CD8-positive, alpha-beta memory T cell (primary cell): Measurements from ENCODE around the gene PODN. TPM values are rescaled to one million over a fixed set of nuclear protein-coding genes. Genes with fewer than 3 reads are reported as not detected.

Experiments
- CTCF ChIA-PET: fragments of 350-600 bp; sonication (Branson Sonifier 250); formaldehyde crosslinking; loops from one replicate; lab custom pipeline; 2021; ENCODE audit warnings: antibody characterized with exemption; lab: Charles Lee
- POLR2A ChIA-PET: fragments of 350-600 bp; sonication (Branson Sonifier 250); formaldehyde crosslinking; loops from one replicate; lab custom pipeline; 2021; ENCODE audit warnings: antibody characterized with exemption; lab: Charles Lee
- DNase-seq, 5 donors: peaks; one replicate each; pipeline versions ENCODE4 v3.0.0 to v3.0.0-alpha.2; 2020 to 2022; ENCODE audit warnings: mixed read lengths in 1 of 5
- H3K27ac ChIP-seq: one replicate; pipeline ENCODE4 v1.7.0; 2013; ENCODE audit warnings: low read depth, mild to moderate bottlenecking, low read length, moderate library complexity
- H3K27me3 ChIP-seq: 2 replicates; pipeline ENCODE4 v1.7.0; 2013; ENCODE audit warnings: low read length, mild to moderate bottlenecking; ENCODE audit not compliant: insufficient read depth, poor library complexity, severe bottlenecking
- H3K36me3 ChIP-seq: 2 replicates; pipeline ENCODE4 v1.7.0; 2013; ENCODE audit warnings: mild to moderate bottlenecking, low read length, moderate library complexity; ENCODE audit not compliant: insufficient read depth
- H3K4me1 ChIP-seq: 2 replicates; pipeline ENCODE4 v1.7.0; 2013; ENCODE audit warnings: mild to moderate bottlenecking, low read length, moderate library complexity; ENCODE audit not compliant: insufficient read depth
- H3K4me3 ChIP-seq: 2 replicates; pipeline ENCODE4 v1.7.0; 2013; ENCODE audit warnings: mild to moderate bottlenecking, low read length
- H3K9me3 ChIP-seq: 2 replicates; pipeline ENCODE4 v1.7.0; 2013; ENCODE audit warnings: mild to moderate bottlenecking, low read length
- H3K27ac Mint-ChIP-seq, 8 donors: one replicate each; pipeline ENCODE4 v1.8.0; 2020 to 2021; ENCODE audit warnings: mixed read lengths in 8 of 8, mild to moderate bottlenecking in 6 of 8, inconsistent platforms in 3 of 8, moderate library complexity in 3 of 8
- H3K27me3 Mint-ChIP-seq, 2 donors: one replicate each; pipeline ENCODE4 v1.8.0; 2020 to 2021; ENCODE audit warnings: mixed read lengths in 2 of 2, mild to moderate bottlenecking in 1 of 2, moderate library complexity in 1 of 2
- H3K36me3 Mint-ChIP-seq, 3 donors: one replicate each; pipeline ENCODE4 v1.8.0; 2020 to 2021; ENCODE audit warnings: mixed read lengths in 3 of 3, inconsistent platforms in 1 of 3, mild to moderate bottlenecking in 1 of 3
- H3K4me1 Mint-ChIP-seq, 3 donors: one replicate each; pipeline ENCODE4 v1.8.0; 2020 to 2021; ENCODE audit warnings: mixed read lengths in 3 of 3, inconsistent platforms in 1 of 3, mild to moderate bottlenecking in 1 of 3
- H3K4me3 Mint-ChIP-seq, 7 donors: one replicate each; pipeline ENCODE4 v1.8.0; 2020 to 2021; ENCODE audit warnings: mixed read lengths in 7 of 7, mild to moderate bottlenecking in 6 of 7, moderate library complexity in 4 of 7, inconsistent platforms in 2 of 7
- H3K9me3 Mint-ChIP-seq, 5 donors: one replicate each; pipeline ENCODE4 v1.8.0; 2020 to 2022; ENCODE audit warnings: mixed read lengths in 5 of 5, mild to moderate bottlenecking in 3 of 5, moderate library complexity in 2 of 5, inconsistent platforms in 1 of 5
- polyA plus RNA-seq: library from polyadenylated mRNA; unstranded; fragments of 300-500 nt; fragmentation: Illumina TruSeq; gene quantifications from one replicate; pipeline ENCODE4 v1.2.3, GENCODE V29; 2021
- total RNA-seq, 2 experiments: library from RNA; stranded (reverse); gene quantifications; one replicate each; pipeline ENCODE4 v1.2.3, GENCODE V29; 2021

PODN gene
- total and polyA plus RNA-seq, 3 experiments from 2014 or later, result 0.53 TPM; not detected in 2

- Histone ChIP-seq H3K27me3 (peaks cover 14% of the 10 kb centered on the region), H3K36me3 (no peaks in the 10 kb centered on the region), H3K4me3 (no peak overlapping the region), H3K9me3 (no peaks in the 10 kb centered on the region), H3K4me1 (no peaks in the 10 kb centered on the region), H3K27ac (no peak overlapping the region)
- Mint-ChIP-seq H3K36me3 (no peaks in the 10 kb centered on the region), H3K9me3 (no peaks in the 10 kb centered on the region), H3K4me3 (no peak overlapping the region), H3K27me3 (peaks cover 23 to 27% of the 10 kb centered on the region in 2 donors), H3K4me1 (peaks cover 6 to 11% (median 7%) of the 10 kb centered on the region in 3 donors), H3K27ac (no peak overlapping the region)
- POLR2A ChIA-PET, result no interaction called here
- CTCF ChIA-PET, result interaction anchor here (1.4 kb wide), 1 partner anchor 13 kb away, joined by 4 read pairs; no protein-coding TSS in a partner anchor
- DNase-seq, result no peak
Observed at GRCh38 chr1:53067886-53068285, 5.9 kb downstream of the PODN start.

DNA sequence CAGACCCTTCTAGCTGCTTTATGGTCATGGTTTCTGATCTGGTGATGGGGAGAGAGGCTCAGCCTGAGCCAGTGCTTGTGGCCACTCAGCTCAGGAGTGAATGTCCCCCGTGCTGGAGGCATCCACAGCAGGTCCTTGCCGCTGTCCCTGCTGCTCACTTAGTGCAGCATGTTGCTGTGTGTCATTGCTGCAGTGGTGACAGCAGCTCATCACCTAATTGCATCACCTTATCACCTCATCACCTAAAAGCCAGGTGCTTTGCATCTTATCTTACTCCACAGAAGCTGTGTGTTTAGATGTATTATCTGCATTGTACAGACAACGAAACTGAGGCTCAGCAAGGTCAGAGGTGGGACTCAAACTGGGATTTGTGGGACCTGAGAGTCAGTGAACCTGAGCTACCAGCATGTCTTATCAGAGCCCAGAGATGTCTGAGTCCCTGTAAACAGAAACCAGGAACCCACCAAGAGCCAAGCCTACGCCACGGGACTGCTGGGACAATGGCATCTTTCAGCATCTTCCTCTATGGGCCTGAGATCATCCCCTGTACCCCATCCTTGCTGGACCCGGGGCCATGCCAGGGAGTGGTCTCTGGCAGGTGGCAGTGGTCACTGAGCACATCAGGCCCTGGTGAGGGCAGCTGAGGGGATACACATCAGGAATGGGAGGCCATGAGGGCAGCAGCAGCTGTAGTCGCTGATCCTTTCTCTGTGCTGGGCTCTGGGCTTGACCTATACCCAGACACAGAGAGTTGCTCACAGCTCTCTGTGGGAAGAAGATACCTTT is 6.5 kb downstream of the PODN start:
- Mint-ChIP-seq H3K4me3 (no peak overlapping the region), H3K36me3 (no peaks in the 10 kb centered on the region), H3K27me3 (peaks cover 19 to 21% of the 10 kb centered on the region in 2 donors), H3K4me1 (peaks cover 2 to 4% (median 4%) of the 10 kb centered on the region in 3 donors), H3K9me3 (no peaks in the 10 kb centered on the region), H3K27ac (no peak overlapping the region)
- ChIA-PET POLR2A (no interaction called here), CTCF (interaction anchor here (1.4 kb wide), 1 partner anchor 14 kb away, joined by 4 read pairs; no protein-coding TSS in a partner anchor)
- Histone ChIP-seq H3K4me1 (no peaks in the 10 kb centered on the region), H3K4me3 (no peak overlapping the region), H3K27me3 (peaks cover 10% of the 10 kb centered on the region), H3K36me3 (no peaks in the 10 kb centered on the region), H3K27ac (no peak overlapping the region), H3K9me3 (no peaks in the 10 kb centered on the region)
- DNase-seq, result no peak

DNA sequence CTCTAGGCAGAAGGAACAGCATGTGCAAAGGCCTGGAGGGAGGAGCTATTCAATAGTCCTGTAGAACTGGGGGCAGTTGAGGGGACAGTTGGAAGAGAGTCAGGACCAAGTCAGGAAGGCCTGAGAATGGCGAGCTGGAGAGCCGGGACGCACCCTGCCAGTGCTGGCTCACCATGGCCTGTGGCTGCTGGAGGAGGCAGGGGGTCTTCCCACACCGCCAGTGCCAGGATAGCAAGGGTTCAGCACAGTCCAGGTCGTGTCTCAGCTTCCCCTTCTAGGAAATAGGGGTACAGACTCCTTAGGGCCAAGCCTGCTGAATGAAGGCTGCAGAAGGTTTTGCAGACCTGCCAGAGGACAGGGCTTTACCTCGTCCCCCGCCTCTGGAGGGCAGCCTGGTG is 7.3 kb downstream of the PODN start:
- H3K36me3 Mint-ChIP-seq, result no peaks in the 10 kb centered on the region
- no peak overlapping the region for H3K27ac Mint-ChIP-seq
- no peaks in the 10 kb centered on the region for H3K4me1 Mint-ChIP-seq
- ChIA-PET POLR2A (no interaction called here), CTCF (interaction anchor here (1.4 kb wide), 1 partner anchor 14 kb away, joined by 4 read pairs; no protein-coding TSS in a partner anchor)
- Histone ChIP-seq H3K9me3 (no peaks in the 10 kb centered on the region), H3K27ac (no peak overlapping the region), H3K4me3 (no peak overlapping the region), H3K27me3 (peaks cover 4% of the 10 kb centered on the region), H3K36me3 (no peaks in the 10 kb centered on the region), H3K4me1 (no peaks in the 10 kb centered on the region)
- no peak for DNase-seq
- no peaks in the 10 kb centered on the region for H3K9me3 Mint-ChIP-seq
- H3K27me3 Mint-ChIP-seq, result peaks cover 11 to 15% of the 10 kb centered on the region in 2 donors
- H3K4me3 Mint-ChIP-seq, result no peak overlapping the region

- H3K36me3 Mint-ChIP-seq, result no peaks in the 10 kb centered on the region
- CTCF ChIA-PET, result no interaction called here
- no peak overlapping the region for H3K4me3 Mint-ChIP-seq
- H3K4me3 ChIP-seq, result no peak overlapping the region
- H3K27me3 ChIP-seq, result peaks cover under 1% of the 10 kb centered on the region
- H3K36me3 ChIP-seq, result no peaks in the 10 kb centered on the region
- no peaks in the 10 kb centered on the region for H3K9me3 ChIP-seq
- no peak overlapping the region for H3K27ac Mint-ChIP-seq
- H3K4me1 ChIP-seq, result no peaks in the 10 kb centered on the region
- no peak for DNase-seq
- no peak overlapping the region for H3K27ac ChIP-seq
- no peaks in the 10 kb centered on the region for H3K4me1 Mint-ChIP-seq
- H3K9me3 Mint-ChIP-seq, result no peaks in the 10 kb centered on the region
- POLR2A ChIA-PET, result no interaction called here
- H3K27me3 Mint-ChIP-seq, result peaks cover 7 to 9% of the 10 kb centered on the region in 2 donors
Observed at GRCh38 chr1:53069663-53070327, 7.8 kb downstream of the PODN start.

- no peaks in the 10 kb centered on the region for H3K9me3 ChIP-seq
- H3K4me3 Mint-ChIP-seq, result no peak overlapping the region
- H3K4me3 ChIP-seq, result no peak overlapping the region
- peak overlapping the region in 1 of 8 donors; percentile 86 for H3K27ac Mint-ChIP-seq
- no peaks in the 10 kb centered on the region for H3K36me3 Mint-ChIP-seq
- H3K36me3 ChIP-seq, result no peaks in the 10 kb centered on the region
- POLR2A ChIA-PET, result no interaction called here
- CTCF ChIA-PET, result no interaction called here
- DNase-seq, result no peak
- H3K27me3 Mint-ChIP-seq, result peaks cover 5% of the 10 kb centered on the region in 2 donors
- H3K27me3 ChIP-seq, result no peaks in the 10 kb centered on the region
- H3K4me1 Mint-ChIP-seq, result peaks cover 0 to 2% (median 0%) of the 10 kb centered on the region in 3 donors
- no peaks in the 10 kb centered on the region for H3K4me1 ChIP-seq
- H3K27ac ChIP-seq, result no peak overlapping the region
- peaks cover 0 to 1% (median 0%) of the 10 kb centered on the region in 5 donors for H3K9me3 Mint-ChIP-seq
Observed at GRCh38 chr1:53070621-53071020, 8.6 kb downstream of the PODN start.

DNA sequence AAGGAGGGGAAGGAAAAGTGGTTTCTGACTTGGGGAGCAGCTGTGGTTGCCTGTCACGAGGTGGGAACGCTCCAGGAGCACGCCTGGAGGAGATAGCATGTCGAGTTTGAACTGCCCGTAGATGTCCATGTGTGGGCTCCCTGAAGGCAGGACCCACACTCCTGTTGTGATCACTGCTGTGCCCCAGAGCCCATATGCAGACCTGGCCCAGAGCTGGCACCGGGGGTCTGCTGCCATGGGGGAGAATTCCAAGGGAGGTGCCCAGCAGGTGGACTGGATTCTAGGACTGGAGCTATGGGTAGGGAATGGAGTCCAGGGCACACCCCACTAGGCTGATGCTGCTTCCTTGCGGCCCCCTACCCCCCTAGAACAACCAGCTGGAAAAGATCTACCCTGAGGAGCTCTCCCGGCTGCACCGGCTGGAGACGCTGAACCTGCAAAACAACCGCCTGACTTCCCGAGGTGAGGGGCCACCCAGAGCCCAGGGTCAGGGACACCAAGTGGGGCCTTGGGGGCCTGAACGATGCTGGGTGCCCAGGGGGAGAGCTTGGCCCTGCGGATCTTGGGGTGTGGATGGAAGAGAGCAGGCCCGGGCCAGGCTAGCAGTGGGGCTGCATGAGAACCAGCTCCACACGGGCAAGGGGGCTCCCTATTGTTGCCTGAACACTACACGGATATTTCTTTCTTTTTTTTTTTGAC is 9.3 kb downstream of the PODN start:
- POLR2A ChIA-PET, result no interaction called here
- Histone ChIP-seq H3K4me1 (no peaks in the 10 kb centered on the region), H3K36me3 (no peaks in the 10 kb centered on the region), H3K27me3 (no peaks in the 10 kb centered on the region), H3K4me3 (no peak overlapping the region), H3K9me3 (no peaks in the 10 kb centered on the region), H3K27ac (no peak overlapping the region)
- no peak for DNase-seq
- peak overlapping the region in 2 of 8 donors; percentile 12 to 75 for H3K27ac Mint-ChIP-seq
- no peak overlapping the region for H3K4me3 Mint-ChIP-seq
- H3K36me3 Mint-ChIP-seq, result no peaks in the 10 kb centered on the region
- peaks cover 0 to 2% (median 0%) of the 10 kb centered on the region in 3 donors for H3K4me1 Mint-ChIP-seq
- CTCF ChIA-PET, result interaction anchor here (0.5 kb wide), 1 partner anchor 118 kb away, joined by 3 read pairs; no protein-coding TSS in a partner anchor
- H3K9me3 Mint-ChIP-seq, result peaks cover 0 to 1% (median 0%) of the 10 kb centered on the region in 5 donors
- H3K27me3 Mint-ChIP-seq, result peaks cover 2% of the 10 kb centered on the region in 2 donors

GRCh38 chr1:53071915-53072314 is 9.9 kb downstream of the PODN start:
- no peaks in the 10 kb centered on the region for H3K27me3 Mint-ChIP-seq
- Histone ChIP-seq H3K9me3 (no peaks in the 10 kb centered on the region), H3K4me1 (no peaks in the 10 kb centered on the region), H3K27ac (no peak overlapping the region), H3K4me3 (no peak overlapping the region), H3K36me3 (no peaks in the 10 kb centered on the region), H3K27me3 (no peaks in the 10 kb centered on the region)
- peaks cover 0 to 1% (median 0%) of the 10 kb centered on the region in 5 donors for H3K9me3 Mint-ChIP-seq
- no peaks in the 10 kb centered on the region for H3K36me3 Mint-ChIP-seq
- POLR2A ChIA-PET, result no interaction called here
- DNase-seq, result no peak
- CTCF ChIA-PET, result no interaction called here
- no peak overlapping the region for H3K27ac Mint-ChIP-seq
- no peak overlapping the region for H3K4me3 Mint-ChIP-seq
- peaks cover 0 to 2% (median 0%) of the 10 kb centered on the region in 3 donors for H3K4me1 Mint-ChIP-seq
